GM23338 (cell line): Measurements from ENCODE around the gene EPHA4. TPM values are rescaled to one million over a fixed set of nuclear protein-coding genes. Genes with fewer than 3 reads are reported as not detected.

Experiments used
- ATAC-seq: fragments of 200-7000 bp; cut with Tn5 transposase; 3 replicates; pipeline ENCODE4 v1.9.1; 2020
- DNase-seq: peaks from one replicate; pipeline ENCODE4 v3.0.0-alpha.2; 2015; ENCODE audit warnings: low spot score
- H2AFZ ChIP-seq: fragments of 200-600 bp; sonication (generic); 2 replicates; pipeline ENCODE4 v1.8.0; 2016; ENCODE audit warnings: antibody characterized with exemption, mild to moderate bottlenecking, moderate library complexity
- H3F3A ChIP-seq: fragments of 200-600 bp; sonication (generic); replicated peaks from 2 replicates; pipeline ENCODE4 v1.8.0; 2017; ENCODE audit warnings: antibody characterized with exemption, mixed run types, low read depth
- H3K27ac ChIP-seq: fragments of 200-600 bp; sonication (generic); 2 replicates; pipeline ENCODE4 v1.6.1; 2016; ENCODE audit warnings: low read depth
- H3K27me3 ChIP-seq: fragments of 200-600 bp; sonication (generic); 2 replicates; pipeline ENCODE4 v1.8.0; 2016; ENCODE audit warnings: mild to moderate bottlenecking, mixed run types, moderate library complexity; ENCODE audit not compliant: insufficient read depth
- H3K36me3 ChIP-seq: fragments of 200-600 bp; sonication (generic); 2 replicates; pipeline ENCODE4 v1.8.0; 2016; ENCODE audit warnings: mild to moderate bottlenecking; ENCODE audit not compliant: insufficient read depth
- H3K4me1 ChIP-seq: fragments of 200-600 bp; sonication (generic); 2 replicates; pipeline ENCODE4 v1.8.0; 2016; ENCODE audit warnings: mild to moderate bottlenecking, moderate library complexity; ENCODE audit not compliant: insufficient read depth
- H3K4me2 ChIP-seq: fragments of 200-600 bp; sonication (generic); 2 replicates; pipeline ENCODE4 v1.7.1; 2017; ENCODE audit warnings: mixed run types
- H3K4me3 ChIP-seq: fragments of 200-600 bp; sonication (generic); 2 replicates; pipeline ENCODE4 v1.6.1; 2016; ENCODE audit warnings: mixed run types
- H3K79me2 ChIP-seq: fragments of 200-600 bp; sonication (generic); replicated peaks from 2 replicates; pipeline ENCODE4 v1.8.0; 2017; ENCODE audit warnings: mild to moderate bottlenecking; ENCODE audit not compliant: insufficient read depth
- H3K9me2 ChIP-seq: fragments of 200-600 bp; sonication (generic); 2 replicates; pipeline ENCODE4 v1.8.0; 2017; ENCODE audit not compliant: insufficient read depth
- H4K20me1 ChIP-seq: fragments of 200-600 bp; sonication (generic); replicated peaks from 2 replicates; pipeline ENCODE4 v1.8.0; 2017; ENCODE audit warnings: mild to moderate bottlenecking; ENCODE audit not compliant: insufficient read depth
- H3K27ac Mint-ChIP-seq: 2 replicates; pipeline ENCODE4 v1.8.0; 2020; ENCODE audit warnings: inconsistent platforms, mild to moderate bottlenecking, moderate library complexity, mixed read lengths
- H3K27me3 Mint-ChIP-seq: 3 replicates; pipeline ENCODE4 v1.8.0; 2022; ENCODE audit warnings: low read depth, mild to moderate bottlenecking, moderate library complexity, mixed read lengths, inconsistent platforms; ENCODE audit not compliant: insufficient read depth, poor library complexity
- H3K36me3 Mint-ChIP-seq: 3 replicates; pipeline ENCODE4 v1.8.0; 2021; ENCODE audit warnings: low read depth, mild to moderate bottlenecking, inconsistent platforms, moderate library complexity, mixed read lengths
- H3K4me1 Mint-ChIP-seq: 3 replicates; pipeline ENCODE4 v1.8.0; 2020; ENCODE audit warnings: mild to moderate bottlenecking, inconsistent platforms, mixed read lengths
- H3K4me3 Mint-ChIP-seq: 3 replicates; pipeline ENCODE4 v1.8.0; 2021; ENCODE audit warnings: moderate library complexity, mild to moderate bottlenecking, inconsistent platforms, mixed read lengths
- H3K9me3 Mint-ChIP-seq: 3 replicates; pipeline ENCODE4 v1.8.0; 2020; ENCODE audit warnings: moderate library complexity, mild to moderate bottlenecking, inconsistent platforms, mixed read lengths
- EZH2phosphoT487 ChIP-seq: fragments of 200-600 bp; sonication (generic); IDR thresholded peaks from one replicate; pipeline ENCODE4 v1.8.1; 2018; ENCODE audit warnings: antibody characterized with exemption; ENCODE audit not compliant: unreplicated experiment
- JUNB ChIP-seq: IDR thresholded peaks from one replicate; pipeline ENCODE4 v1.6.1; 2016; ENCODE audit warnings: antibody characterized with exemption; ENCODE audit not compliant: unreplicated experiment
- NANOG ChIP-seq: IDR thresholded peaks from 2 replicates; pipeline ENCODE4 v1.6.1; 2016; ENCODE audit warnings: antibody characterized with exemption, borderline replicate concordance
- POLR2AphosphoS5 ChIP-seq: IDR thresholded peaks from 2 replicates; pipeline ENCODE4 v1.6.1; 2016; ENCODE audit warnings: antibody characterized with exemption, low read depth
- ZNF114 ChIP-seq: fragments of 250-450 bp; sonication (Bioruptor Pico); IDR thresholded peaks from 2 replicates; pipeline ENCODE4 v1.5.0; 2020; ENCODE audit warnings: mild to moderate bottlenecking, moderate library complexity
- polyA plus RNA-seq: library from polyadenylated mRNA; unstranded; fragments of >200 nt; fragmentation: Nextera tagmentation; extraction: Ambion mirVana; gene quantifications from 2 replicates; pipeline ENCODE4 v1.2.1, GENCODE V29; 2016
- total RNA-seq: library from RNA; depleted of rRNA; stranded (reverse); fragments of >200 nt; shearing (Covaris generic); gene quantifications from 2 replicates; pipeline ENCODE4 v1.2.3, GENCODE V29; 2014
- TF ChIP-seq, protein P1 (sequence below): fragments of 250-450 bp; sonication (Bioruptor Pico); IDR thresholded peaks from 2 replicates; pipeline ENCODE4 v1.5.0; 2020; ENCODE audit warnings: mild to moderate bottlenecking, moderate library complexity
- TF ChIP-seq, protein P2 (sequence below): IDR thresholded peaks from one replicate; pipeline ENCODE4 v1.6.1; 2018; ENCODE audit warnings: antibody characterized with exemption; ENCODE audit not compliant: unreplicated experiment
- TF ChIP-seq, protein P3 (sequence below): IDR thresholded peaks from 2 replicates; pipeline ENCODE4 v1.6.1; 2016; ENCODE audit warnings: antibody characterized with exemption

The EPHA4 gene
- total and polyA plus RNA-seq, 2 experiments from 2014 or later = 4.1 to 6.2 TPM

DNA sequence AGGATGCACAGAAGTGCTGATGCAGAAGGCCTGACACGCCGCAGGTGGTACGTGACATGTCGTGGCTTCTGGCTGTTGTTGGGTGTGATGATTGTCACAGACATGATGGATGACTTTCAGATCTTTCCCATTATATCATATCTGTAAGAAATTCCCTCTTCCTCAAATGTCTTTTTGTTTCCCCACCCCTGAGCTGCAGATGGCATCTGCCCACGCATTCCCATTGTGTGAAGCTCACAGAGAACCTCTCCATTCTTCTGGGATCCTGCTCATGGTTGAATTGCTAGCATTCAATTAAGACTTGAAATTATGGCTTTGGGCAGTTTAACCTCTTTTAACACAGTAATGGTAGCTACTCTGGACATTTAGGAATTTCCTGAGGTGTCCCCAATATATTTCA, 28.3 kb upstream of the EPHA4 start (continued):
- TF ChIP-seq, protein P1, sequence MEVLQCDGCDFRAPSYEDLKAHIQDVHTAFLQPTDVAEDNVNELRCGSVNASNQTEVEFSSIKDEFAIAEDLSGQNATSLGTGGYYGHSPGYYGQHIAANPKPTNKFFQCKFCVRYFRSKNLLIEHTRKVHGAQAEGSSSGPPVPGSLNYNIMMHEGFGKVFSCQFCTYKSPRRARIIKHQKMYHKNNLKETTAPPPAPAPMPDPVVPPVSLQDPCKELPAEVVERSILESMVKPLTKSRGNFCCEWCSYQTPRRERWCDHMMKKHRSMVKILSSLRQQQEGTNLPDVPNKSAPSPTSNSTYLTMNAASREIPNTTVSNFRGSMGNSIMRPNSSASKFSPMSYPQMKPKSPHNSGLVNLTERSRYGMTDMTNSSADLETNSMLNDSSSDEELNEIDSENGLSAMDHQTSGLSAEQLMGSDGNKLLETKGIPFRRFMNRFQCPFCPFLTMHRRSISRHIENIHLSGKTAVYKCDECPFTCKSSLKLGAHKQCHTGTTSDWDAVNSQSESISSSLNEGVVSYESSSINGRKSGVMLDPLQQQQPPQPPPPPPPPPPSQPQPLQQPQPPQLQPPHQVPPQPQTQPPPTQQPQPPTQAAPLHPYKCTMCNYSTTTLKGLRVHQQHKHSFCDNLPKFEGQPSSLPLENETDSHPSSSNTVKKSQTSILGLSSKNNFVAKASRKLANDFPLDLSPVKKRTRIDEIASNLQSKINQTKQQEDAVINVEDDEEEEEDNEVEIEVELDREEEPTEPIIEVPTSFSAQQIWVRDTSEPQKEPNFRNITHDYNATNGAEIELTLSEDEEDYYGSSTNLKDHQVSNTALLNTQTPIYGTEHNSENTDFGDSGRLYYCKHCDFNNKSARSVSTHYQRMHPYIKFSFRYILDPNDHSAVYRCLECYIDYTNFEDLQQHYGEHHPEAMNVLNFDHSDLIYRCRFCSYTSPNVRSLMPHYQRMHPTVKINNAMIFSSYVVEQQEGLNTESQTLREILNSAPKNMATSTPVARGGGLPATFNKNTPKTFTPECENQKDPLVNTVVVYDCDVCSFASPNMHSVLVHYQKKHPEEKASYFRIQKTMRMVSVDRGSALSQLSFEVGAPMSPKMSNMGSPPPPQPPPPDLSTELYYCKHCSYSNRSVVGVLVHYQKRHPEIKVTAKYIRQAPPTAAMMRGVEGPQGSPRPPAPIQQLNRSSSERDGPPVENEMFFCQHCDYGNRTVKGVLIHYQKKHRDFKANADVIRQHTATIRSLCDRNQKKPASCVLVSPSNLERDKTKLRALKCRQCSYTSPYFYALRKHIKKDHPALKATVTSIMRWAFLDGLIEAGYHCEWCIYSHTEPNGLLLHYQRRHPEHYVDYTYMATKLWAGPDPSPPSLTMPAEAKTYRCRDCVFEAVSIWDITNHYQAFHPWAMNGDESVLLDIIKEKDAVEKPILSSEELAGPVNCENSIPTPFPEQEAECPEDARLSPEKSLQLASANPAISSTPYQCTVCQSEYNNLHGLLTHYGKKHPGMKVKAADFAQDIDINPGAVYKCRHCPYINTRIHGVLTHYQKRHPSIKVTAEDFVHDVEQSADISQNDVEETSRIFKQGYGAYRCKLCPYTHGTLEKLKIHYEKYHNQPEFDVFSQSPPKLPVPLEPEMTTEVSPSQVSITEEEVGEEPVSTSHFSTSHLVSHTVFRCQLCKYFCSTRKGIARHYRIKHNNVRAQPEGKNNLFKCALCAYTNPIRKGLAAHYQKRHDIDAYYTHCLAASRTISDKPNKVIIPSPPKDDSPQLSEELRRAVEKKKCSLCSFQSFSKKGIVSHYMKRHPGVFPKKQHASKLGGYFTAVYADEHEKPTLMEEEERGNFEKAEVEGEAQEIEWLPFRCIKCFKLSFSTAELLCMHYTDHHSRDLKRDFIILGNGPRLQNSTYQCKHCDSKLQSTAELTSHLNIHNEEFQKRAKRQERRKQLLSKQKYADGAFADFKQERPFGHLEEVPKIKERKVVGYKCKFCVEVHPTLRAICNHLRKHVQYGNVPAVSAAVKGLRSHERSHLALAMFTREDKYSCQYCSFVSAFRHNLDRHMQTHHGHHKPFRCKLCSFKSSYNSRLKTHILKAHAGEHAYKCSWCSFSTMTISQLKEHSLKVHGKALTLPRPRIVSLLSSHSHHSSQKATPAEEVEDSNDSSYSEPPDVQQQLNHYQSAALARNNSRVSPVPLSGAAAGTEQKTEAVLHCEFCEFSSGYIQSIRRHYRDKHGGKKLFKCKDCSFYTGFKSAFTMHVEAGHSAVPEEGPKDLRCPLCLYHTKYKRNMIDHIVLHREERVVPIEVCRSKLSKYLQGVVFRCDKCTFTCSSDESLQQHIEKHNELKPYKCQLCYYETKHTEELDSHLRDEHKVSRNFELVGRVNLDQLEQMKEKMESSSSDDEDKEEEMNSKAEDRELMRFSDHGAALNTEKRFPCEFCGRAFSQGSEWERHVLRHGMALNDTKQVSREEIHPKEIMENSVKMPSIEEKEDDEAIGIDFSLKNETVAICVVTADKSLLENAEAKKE (CRISPR knock-in tag) = no peak

DNA sequence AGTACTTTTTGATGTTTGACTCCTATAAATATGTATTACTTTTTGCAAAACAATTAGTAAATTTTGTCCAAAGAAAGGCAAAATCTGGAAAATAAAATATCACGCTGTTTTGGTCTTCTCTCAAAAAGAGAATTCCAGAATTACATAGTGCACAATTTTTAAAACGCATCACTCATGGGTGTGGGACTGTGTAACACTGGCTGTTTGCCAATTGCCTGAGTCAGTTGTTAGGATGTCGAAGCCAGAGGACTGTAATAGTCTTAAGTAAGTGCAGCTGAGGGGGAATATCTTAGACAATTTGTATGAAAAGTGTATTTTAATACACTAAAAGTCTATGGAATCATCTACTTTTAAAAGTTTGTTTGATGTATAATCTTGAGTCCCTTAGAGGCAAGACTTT, 24.1 kb upstream of the EPHA4 start:
- Histone ChIP-seq H3K4me1 (0 out of 2 replicates have a peak, but pooled peaks cover under 1% of the 10 kb centered on the region), H3K27me3 (no peaks in the 10 kb centered on the region), H3K36me3 (no peaks in the 10 kb centered on the region), H4K20me1 (no peaks in the 10 kb centered on the region), H3K27ac (no peak overlapping the region), H2AFZ (no peak overlapping the region), H3K79me2 (no peaks in the 10 kb centered on the region), H3F3A (no peaks in the 10 kb centered on the region), H3K4me3 (no peak overlapping the region), H3K9me2 (no peaks in the 10 kb centered on the region), H3K4me2 (no peak overlapping the region)
- DNase-seq (no peak), ATAC-seq (no peak)
- Mint-ChIP-seq H3K9me3 (no peaks in the 10 kb centered on the region), H3K4me3 (no peak overlapping the region), H3K4me1 (peaks cover under 1% of the 10 kb centered on the region; the same call in 1 of the 3 replicates), H3K27ac (no peak overlapping the region), H3K27me3 (peaks cover 2% of the 10 kb centered on the region), H3K36me3 (no peaks in the 10 kb centered on the region)
- TF ChIP-seq, protein P2, sequence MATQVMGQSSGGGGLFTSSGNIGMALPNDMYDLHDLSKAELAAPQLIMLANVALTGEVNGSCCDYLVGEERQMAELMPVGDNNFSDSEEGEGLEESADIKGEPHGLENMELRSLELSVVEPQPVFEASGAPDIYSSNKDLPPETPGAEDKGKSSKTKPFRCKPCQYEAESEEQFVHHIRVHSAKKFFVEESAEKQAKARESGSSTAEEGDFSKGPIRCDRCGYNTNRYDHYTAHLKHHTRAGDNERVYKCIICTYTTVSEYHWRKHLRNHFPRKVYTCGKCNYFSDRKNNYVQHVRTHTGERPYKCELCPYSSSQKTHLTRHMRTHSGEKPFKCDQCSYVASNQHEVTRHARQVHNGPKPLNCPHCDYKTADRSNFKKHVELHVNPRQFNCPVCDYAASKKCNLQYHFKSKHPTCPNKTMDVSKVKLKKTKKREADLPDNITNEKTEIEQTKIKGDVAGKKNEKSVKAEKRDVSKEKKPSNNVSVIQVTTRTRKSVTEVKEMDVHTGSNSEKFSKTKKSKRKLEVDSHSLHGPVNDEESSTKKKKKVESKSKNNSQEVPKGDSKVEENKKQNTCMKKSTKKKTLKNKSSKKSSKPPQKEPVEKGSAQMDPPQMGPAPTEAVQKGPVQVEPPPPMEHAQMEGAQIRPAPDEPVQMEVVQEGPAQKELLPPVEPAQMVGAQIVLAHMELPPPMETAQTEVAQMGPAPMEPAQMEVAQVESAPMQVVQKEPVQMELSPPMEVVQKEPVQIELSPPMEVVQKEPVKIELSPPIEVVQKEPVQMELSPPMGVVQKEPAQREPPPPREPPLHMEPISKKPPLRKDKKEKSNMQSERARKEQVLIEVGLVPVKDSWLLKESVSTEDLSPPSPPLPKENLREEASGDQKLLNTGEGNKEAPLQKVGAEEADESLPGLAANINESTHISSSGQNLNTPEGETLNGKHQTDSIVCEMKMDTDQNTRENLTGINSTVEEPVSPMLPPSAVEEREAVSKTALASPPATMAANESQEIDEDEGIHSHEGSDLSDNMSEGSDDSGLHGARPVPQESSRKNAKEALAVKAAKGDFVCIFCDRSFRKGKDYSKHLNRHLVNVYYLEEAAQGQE = no peak
- TF ChIP-seq POLR2AphosphoS5 = no peak
- no peak for TF ChIP-seq NANOG
- TF ChIP-seq, protein P3, sequence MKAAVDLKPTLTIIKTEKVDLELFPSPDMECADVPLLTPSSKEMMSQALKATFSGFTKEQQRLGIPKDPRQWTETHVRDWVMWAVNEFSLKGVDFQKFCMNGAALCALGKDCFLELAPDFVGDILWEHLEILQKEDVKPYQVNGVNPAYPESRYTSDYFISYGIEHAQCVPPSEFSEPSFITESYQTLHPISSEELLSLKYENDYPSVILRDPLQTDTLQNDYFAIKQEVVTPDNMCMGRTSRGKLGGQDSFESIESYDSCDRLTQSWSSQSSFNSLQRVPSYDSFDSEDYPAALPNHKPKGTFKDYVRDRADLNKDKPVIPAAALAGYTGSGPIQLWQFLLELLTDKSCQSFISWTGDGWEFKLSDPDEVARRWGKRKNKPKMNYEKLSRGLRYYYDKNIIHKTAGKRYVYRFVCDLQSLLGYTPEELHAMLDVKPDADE = no peak
- no peak for TF ChIP-seq EZH2phosphoT487
- no peak for TF ChIP-seq ZNF114 (CRISPR knock-in tag)
- no peak for TF ChIP-seq JUNB
